Stomach (tissue), 9 donors: Measurements from ENCODE around the gene WWOX. TPM values are rescaled to one million over a fixed set of nuclear protein-coding genes. Genes with fewer than 3 reads are reported as not detected.

ENCODE experiments used
- DNase-seq, 2 donors: peaks; one replicate each; pipeline versions ENCODE4 v3.0.0 to v3.0.0-alpha.2; 2013 to 2019
- H3K27ac ChIP-seq, 5 donors: fragments of 200-600 bp in 4 of 5; sonication (generic) in 4 of 5; one replicate each; pipeline ENCODE4 v1.5.1; 2013 to 2019; ENCODE audit warnings: mild to moderate bottlenecking in 1 of 5, moderate library complexity in 1 of 5
- H3K27me3 ChIP-seq, 3 donors: fragments of 200-600 bp; sonication (generic); one replicate each; pipeline ENCODE4 v1.5.1; 2017 to 2019; ENCODE audit warnings: mixed run types in 1 of 3
- H3K36me3 ChIP-seq, 4 donors: fragments of 200-600 bp; sonication (generic); 1 replicate in 3 of 4; 2 replicates in 1 of 4; pipeline ENCODE4 v1.5.1; 2016 to 2019
- H3K4me1 ChIP-seq, 4 donors: fragments of 200-600 bp; sonication (generic); one replicate each; pipeline ENCODE4 v1.5.1; 2016 to 2019
- H3K4me3 ChIP-seq, 4 donors: fragments of 200-600 bp; sonication (generic) in 3 of 4; one replicate each; pipeline ENCODE4 v1.5.1; 2016 to 2019; ENCODE audit warnings: mild to moderate bottlenecking in 1 of 4
- H3K9me3 ChIP-seq, 4 donors: fragments of 200-600 bp; sonication (generic); one replicate each; pipeline ENCODE4 v1.5.1; 2016 to 2019
- CTCF ChIP-seq, 7 experiments: fragments of 450-650 bp in 4 of 7; fragments of 200-600 bp in 3 of 7; sonication (generic) in 3 of 7; IDR thresholded peaks; one replicate each; pipeline ENCODE4 v1.5.1; 2016 to 2019; ENCODE audit warnings: antibody characterized with exemption in 7 of 7, control low read depth in 2 of 7, mild to moderate bottlenecking in 1 of 7
- EP300 ChIP-seq: sonication (generic); formaldehyde crosslinking; IDR thresholded peaks from one replicate; pipeline ENCODE4 v1.6.1; 2017; ENCODE audit warnings: antibody characterized with exemption
- POLR2A ChIP-seq, 4 donors: fragments of 450-650 bp; IDR thresholded peaks; one replicate each; pipeline ENCODE4 v1.6.1; 2016; ENCODE audit warnings: antibody characterized with exemption in 4 of 4, control low read depth in 2 of 4, mild to moderate bottlenecking in 1 of 4, moderate library complexity in 1 of 4
- POLR2AphosphoS5 ChIP-seq, 3 donors: sonication (generic); formaldehyde crosslinking; IDR thresholded peaks; one replicate each; pipeline ENCODE4 v1.6.1; 2016; ENCODE audit warnings: antibody characterized with exemption in 3 of 3
- WGBS, 5 donors: extraction: QIAGEN DNeasy Blood & Tissue Kit in 3 of 5; methylation state at CpG; one replicate each; pipeline versions ENCODE4 v1.1.5 to v1.1.7; 2013 to 2018; 5-methylcytosine and 5-hydroxymethylcytosine counted together
- intact Hi-C: fragments of 100-400 bp; cut with DNase I; formaldehyde crosslinking; loops from one replicate; pipeline ENCODE4 v1.15.1; 2023; ENCODE audit warnings: low total_unique reads
- polyA plus RNA-seq, 3 donors: library from polyadenylated mRNA; stranded (reverse); fragments of 200-250 nt; gene quantifications; one replicate each; pipeline ENCODE4 v1.2.3, GENCODE V29; 2013
- total RNA-seq, 5 donors: library from RNA; depleted of rRNA; stranded (reverse); fragments of >200 nt; gene quantifications; one replicate each; pipeline versions ENCODE4 v1.1.0 to v1.2.3, GENCODE V29; 2014 to 2016
- donor health status: healthy with polysubstance abuse.
- donor health status: Bipolar disorder and iron deficiency.
- donor health status: healthy.

Gene WWOX
- total and polyA plus RNA-seq, 8 donors: 7.7 to 129 (median 48.7) TPM

DNA sequence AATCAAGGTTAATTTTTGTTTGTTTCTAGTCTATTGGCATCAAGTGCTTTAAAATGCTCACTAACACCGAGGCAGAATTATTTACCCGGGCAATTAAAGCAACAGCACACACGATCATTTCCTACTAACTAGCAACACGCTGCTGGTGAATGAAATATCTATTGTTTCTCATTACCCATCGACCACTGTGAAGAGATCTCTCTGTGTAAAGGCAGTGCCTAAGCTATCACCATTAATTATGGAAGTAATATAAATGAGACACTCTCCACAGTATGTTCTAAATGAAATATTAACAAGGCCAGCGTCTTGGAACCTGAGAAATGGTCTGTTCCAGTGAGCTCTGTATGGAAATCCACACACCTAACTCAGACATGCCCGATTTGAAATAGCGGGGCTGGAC is 1103.5 kb downstream of the WWOX start:
- no peak for DNase-seq
- H3K27me3 ChIP-seq: no peaks in the 10 kb centered on the region
- WGBS, 5 donors: 83 to 90% (median 88%) methylated on average over 8 of the region's 8 CpGs
- H3K4me1 ChIP-seq: no peaks in the 10 kb centered on the region
- no peak overlapping the region for H3K27ac ChIP-seq
- TF ChIP-seq CTCF (IDR thresholded peaks at IDR 0.05): no peak
- no peak for TF ChIP-seq EP300
- no peak for TF ChIP-seq POLR2AphosphoS5 (IDR thresholded peaks at IDR 0.05)
- no peak for TF ChIP-seq POLR2A (IDR thresholded peaks at IDR 0.05)
- intact Hi-C loops: no loop called here
- H3K36me3 ChIP-seq: no peaks in the 10 kb centered on the region
- no peaks in the 10 kb centered on the region for H3K9me3 ChIP-seq
- no peak overlapping the region for H3K4me3 ChIP-seq

- TF ChIP-seq POLR2AphosphoS5 (IDR thresholded peaks at IDR 0.05): no peak
- TF ChIP-seq EP300: no peak
- no peak for TF ChIP-seq POLR2A (IDR thresholded peaks at IDR 0.05)
- no peak for TF ChIP-seq CTCF (IDR thresholded peaks at IDR 0.05)
- intact Hi-C loops: no loop called here
- whole genome bisulfite sequencing, 5 donors: 79 to 91% (median 84%) methylated on average over 8 of the region's 8 CpGs
- Histone ChIP-seq H3K36me3 (no peaks in the 10 kb centered on the region), H3K4me3 (no peak overlapping the region), H3K27ac (no peak overlapping the region), H3K27me3 (no peaks in the 10 kb centered on the region), H3K4me1 (no peaks in the 10 kb centered on the region), H3K9me3 (no peaks in the 10 kb centered on the region)
- no peak for DNase-seq
These were observed 1105.0 kb downstream of the WWOX start for GRCh38 chr16:79204486-79204885.

- Histone ChIP-seq H3K36me3 (no peaks in the 10 kb centered on the region), H3K4me1 (no peaks in the 10 kb centered on the region)
These were observed 1107.4 kb downstream of the WWOX start for GRCh38 chr16:79206889-79207288.

DNA sequence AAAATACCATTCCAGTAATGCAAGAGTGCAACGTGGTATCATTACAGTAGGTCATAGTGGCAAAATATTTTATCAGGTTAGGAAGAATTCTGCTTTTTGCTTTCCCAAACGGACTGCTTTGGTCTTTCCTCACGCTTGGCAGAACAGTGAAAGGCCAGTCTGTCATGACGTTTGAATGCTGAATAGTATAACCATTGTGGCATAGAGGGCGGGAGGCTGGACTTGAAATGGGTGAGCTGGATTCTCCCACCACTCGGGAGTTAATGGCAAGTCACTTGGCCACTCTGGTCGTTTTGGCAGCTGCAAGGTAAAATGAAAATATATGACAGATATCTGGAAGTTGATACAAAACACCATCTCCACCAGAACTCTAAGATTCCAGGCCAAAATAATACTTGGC is 1109.9 kb downstream of the WWOX start:
- intact Hi-C loops: no loop called here
- no peaks in the 10 kb centered on the region for H3K9me3 ChIP-seq
- WGBS, 5 donors: 71 to 84% (median 77%) methylated on average over 7 of the region's 7 CpGs
- H3K27ac ChIP-seq: no peak overlapping the region
- no peaks in the 10 kb centered on the region for H3K27me3 ChIP-seq
- H3K4me3 ChIP-seq: no peak overlapping the region
- no peaks in the 10 kb centered on the region for H3K36me3 ChIP-seq
- TF ChIP-seq POLR2A (IDR thresholded peaks at IDR 0.05): no peak
- no peak for TF ChIP-seq EP300
- no peak for TF ChIP-seq CTCF (IDR thresholded peaks at IDR 0.05)
- TF ChIP-seq POLR2AphosphoS5 (IDR thresholded peaks at IDR 0.05): no peak
- no peak for DNase-seq
- no peaks in the 10 kb centered on the region for H3K4me1 ChIP-seq

More at GRCh38 chr16:79206889-79207288, 1107.4 kb downstream of the WWOX start:
- H3K9me3 ChIP-seq: no peaks in the 10 kb centered on the region
- H3K27ac ChIP-seq: no peak overlapping the region
- intact Hi-C loops: no loop called here
- TF ChIP-seq CTCF (IDR thresholded peaks at IDR 0.05): no peak
- TF ChIP-seq EP300: no peak
- TF ChIP-seq POLR2AphosphoS5 (IDR thresholded peaks at IDR 0.05): no peak
- no peak for TF ChIP-seq POLR2A (IDR thresholded peaks at IDR 0.05)
- DNase-seq: no peak
- no peak overlapping the region for H3K4me3 ChIP-seq
- H3K27me3 ChIP-seq: no peaks in the 10 kb centered on the region
- 61 to 72% (median 70%) methylated on average over 4 of the region's 4 CpGs for WGBS, 5 donors
